Mesothelial cell of epicardium (in vitro differentiated cells): Measurements from ENCODE around the gene SMURF2. TPM values are rescaled to one million over a fixed set of nuclear protein-coding genes. Genes with fewer than 3 reads are reported as not detected.

Experiments used
- DNase-seq, 2 experiments: peaks; one replicate each; pipeline ENCODE4 v3.0.0; 2021; ENCODE audit warnings: low spot score in 2 of 2; ENCODE audit not compliant: unreplicated experiment in 2 of 2
- H3K27ac Mint-ChIP-seq: 2 replicates; pipeline ENCODE4 v1.8.0; 2021; ENCODE audit warnings: mixed read lengths
- H3K27me3 Mint-ChIP-seq: 2 replicates; pipeline ENCODE4 v1.8.0; 2021; ENCODE audit warnings: low read depth, mixed read lengths
- H3K36me3 Mint-ChIP-seq: 2 replicates; pipeline ENCODE4 v1.8.0; 2021; ENCODE audit warnings: mixed read lengths
- H3K4me1 Mint-ChIP-seq: 2 replicates; pipeline ENCODE4 v1.8.0; 2021; ENCODE audit warnings: mixed read lengths
- H3K4me3 Mint-ChIP-seq: 2 replicates; pipeline ENCODE4 v1.8.0; 2021; ENCODE audit warnings: mild to moderate bottlenecking, moderate library complexity, mixed read lengths
- H3K9me3 Mint-ChIP-seq: 2 replicates; pipeline ENCODE4 v1.8.0; 2021; ENCODE audit warnings: mixed read lengths
- total RNA-seq: library from RNA; stranded (reverse); gene quantifications from 3 replicates; pipeline ENCODE4 v1.2.1, GENCODE V29; 2021
- TF ChIP-seq, protein P1 (sequence below): fragments of 200-600 bp; sonication (generic); IDR thresholded peaks from one replicate; pipeline ENCODE4 v1.5.0; 2021; ENCODE audit warnings: antibody characterized with exemption; ENCODE audit not compliant: unreplicated experiment

The SMURF2 gene
- total RNA-seq, 1 donor from 2014 or later: 41.2 TPM

DNA sequence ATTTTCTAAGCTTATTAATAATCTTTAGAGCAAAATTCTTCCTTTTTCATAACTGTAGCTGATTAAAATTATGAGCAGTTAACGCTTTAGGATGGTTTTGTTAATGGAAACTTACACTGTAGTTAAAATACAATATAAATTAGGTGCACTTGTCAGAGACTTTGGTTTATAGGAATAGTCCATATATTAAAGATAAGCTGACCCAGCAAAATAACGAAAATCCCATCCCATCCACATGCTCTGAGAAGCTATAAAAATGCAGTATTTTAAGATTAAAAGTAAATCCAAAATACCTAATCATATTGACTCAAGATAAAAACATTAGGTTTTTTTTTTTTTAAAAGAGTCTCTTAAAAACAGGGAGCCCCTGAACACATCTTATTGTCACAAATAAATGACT, 117.4 kb downstream of the SMURF2 start:
- H3K4me1 Mint-ChIP-seq: no peaks in the 10 kb centered on the region
- H3K27ac Mint-ChIP-seq: no peak overlapping the region
- no peaks in the 10 kb centered on the region for H3K9me3 Mint-ChIP-seq
- H3K27me3 Mint-ChIP-seq: no peaks in the 10 kb centered on the region
- no peak for DNase-seq
- no peak overlapping the region for H3K4me3 Mint-ChIP-seq
- TF ChIP-seq, protein P1, sequence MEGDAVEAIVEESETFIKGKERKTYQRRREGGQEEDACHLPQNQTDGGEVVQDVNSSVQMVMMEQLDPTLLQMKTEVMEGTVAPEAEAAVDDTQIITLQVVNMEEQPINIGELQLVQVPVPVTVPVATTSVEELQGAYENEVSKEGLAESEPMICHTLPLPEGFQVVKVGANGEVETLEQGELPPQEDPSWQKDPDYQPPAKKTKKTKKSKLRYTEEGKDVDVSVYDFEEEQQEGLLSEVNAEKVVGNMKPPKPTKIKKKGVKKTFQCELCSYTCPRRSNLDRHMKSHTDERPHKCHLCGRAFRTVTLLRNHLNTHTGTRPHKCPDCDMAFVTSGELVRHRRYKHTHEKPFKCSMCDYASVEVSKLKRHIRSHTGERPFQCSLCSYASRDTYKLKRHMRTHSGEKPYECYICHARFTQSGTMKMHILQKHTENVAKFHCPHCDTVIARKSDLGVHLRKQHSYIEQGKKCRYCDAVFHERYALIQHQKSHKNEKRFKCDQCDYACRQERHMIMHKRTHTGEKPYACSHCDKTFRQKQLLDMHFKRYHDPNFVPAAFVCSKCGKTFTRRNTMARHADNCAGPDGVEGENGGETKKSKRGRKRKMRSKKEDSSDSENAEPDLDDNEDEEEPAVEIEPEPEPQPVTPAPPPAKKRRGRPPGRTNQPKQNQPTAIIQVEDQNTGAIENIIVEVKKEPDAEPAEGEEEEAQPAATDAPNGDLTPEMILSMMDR: no peak
- H3K36me3 Mint-ChIP-seq: peaks cover 26% of the 10 kb centered on the region

DNA sequence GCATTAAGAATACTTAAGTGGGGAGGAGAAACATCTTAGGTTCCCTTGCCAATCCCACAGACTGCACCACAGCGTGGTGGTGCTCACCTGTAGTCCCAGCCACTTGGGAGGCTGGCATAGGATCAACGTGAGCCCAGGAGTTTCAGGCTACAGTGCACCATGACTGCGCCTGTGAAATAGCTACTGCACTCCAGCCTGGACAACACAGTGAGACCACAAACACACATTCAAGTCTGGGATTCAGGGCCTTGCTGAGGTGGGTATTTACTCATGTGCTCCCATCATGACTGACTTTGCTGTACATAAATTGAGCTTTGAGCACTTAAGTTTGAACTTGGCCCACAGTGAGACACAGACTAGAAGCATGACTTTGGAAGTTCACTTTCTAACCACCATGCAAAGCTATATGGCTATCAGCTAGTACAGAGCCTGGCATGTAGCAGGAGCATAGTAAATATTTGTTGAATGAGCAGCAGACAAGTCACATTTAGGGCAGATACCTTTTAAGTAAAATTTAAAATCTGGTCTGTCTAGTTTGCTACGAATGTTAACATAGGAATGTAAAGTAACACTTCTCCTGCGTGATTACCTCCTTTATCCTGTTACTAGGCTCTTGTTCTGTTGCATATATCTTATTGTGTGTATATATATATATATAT, 121.9 kb downstream of the SMURF2 start:
- no peak overlapping the region for H3K4me3 Mint-ChIP-seq
- no peak overlapping the region for H3K27ac Mint-ChIP-seq
- no peaks in the 10 kb centered on the region for H3K27me3 Mint-ChIP-seq
- no peaks in the 10 kb centered on the region for H3K9me3 Mint-ChIP-seq
- TF ChIP-seq, protein P1: no peak
- peaks cover 22% of the 10 kb centered on the region for H3K36me3 Mint-ChIP-seq
- no peak for DNase-seq
- H3K4me1 Mint-ChIP-seq: no peaks in the 10 kb centered on the region

DNA sequence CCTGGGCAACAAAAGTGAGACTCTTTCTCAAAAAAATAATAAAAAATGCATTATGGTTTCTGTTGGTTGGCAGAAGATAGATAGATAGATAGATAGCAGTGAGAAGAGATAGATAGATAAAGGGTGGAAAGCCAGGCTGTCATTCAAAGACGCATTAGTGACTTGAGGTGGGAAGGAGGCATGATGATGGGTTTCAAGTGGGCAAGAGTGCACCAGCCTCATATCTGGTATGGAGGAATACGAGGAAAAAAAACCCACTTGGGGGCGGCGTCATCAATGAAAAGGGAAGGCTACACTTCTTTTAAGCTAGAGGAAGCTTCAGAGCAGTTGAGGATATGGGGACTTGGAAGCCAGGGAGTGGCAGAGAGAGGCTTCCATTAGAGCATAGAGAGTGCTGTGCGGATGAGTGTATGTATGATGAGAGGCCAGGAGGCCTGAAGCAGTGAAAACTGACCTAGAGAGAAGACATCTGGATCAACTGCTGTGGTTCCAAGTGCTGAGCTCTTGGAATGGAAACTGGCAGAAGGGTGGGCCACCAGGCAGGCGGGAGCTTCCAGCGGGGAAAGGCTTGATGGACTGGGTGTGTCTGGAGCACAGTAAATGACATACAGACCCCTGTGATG, 123.5 kb downstream of the SMURF2 start:
- TF ChIP-seq, protein P1: no peak
- no peak for DNase-seq
- no peaks in the 10 kb centered on the region for H3K4me1 Mint-ChIP-seq
- no peak overlapping the region for H3K4me3 Mint-ChIP-seq
- peaks cover 26% of the 10 kb centered on the region for H3K36me3 Mint-ChIP-seq
- peak overlapping the region; percentile 44 for H3K27ac Mint-ChIP-seq
- H3K27me3 Mint-ChIP-seq: no peaks in the 10 kb centered on the region
- H3K9me3 Mint-ChIP-seq: no peaks in the 10 kb centered on the region

DNA sequence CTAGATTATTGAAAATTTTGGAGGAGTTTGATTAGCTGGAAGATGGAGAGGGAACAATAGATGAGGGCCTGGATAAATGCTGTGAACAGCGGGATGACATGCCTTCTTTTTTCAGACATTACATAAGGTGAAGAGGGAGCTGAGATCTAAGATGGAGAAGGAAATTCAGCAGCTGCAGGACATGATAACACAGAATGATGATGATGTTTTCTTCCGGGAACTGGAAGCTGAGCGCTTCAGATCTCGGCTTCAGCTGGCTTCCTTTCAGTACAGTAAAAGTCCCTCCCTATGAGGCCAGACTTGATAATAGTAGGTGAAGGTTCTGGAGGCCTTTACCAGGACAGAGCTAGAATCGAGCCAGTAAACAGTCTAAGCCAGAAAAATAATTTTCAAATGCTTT, 124.6 kb downstream of the SMURF2 start:
- no peaks in the 10 kb centered on the region for H3K27me3 Mint-ChIP-seq
- no peaks in the 10 kb centered on the region for H3K4me1 Mint-ChIP-seq
- no peak for DNase-seq
- H3K9me3 Mint-ChIP-seq: no peaks in the 10 kb centered on the region
- TF ChIP-seq, protein P1: no peak
- H3K4me3 Mint-ChIP-seq: no peak overlapping the region
- H3K27ac Mint-ChIP-seq: no peak overlapping the region
- peaks cover 35% of the 10 kb centered on the region for H3K36me3 Mint-ChIP-seq

DNA sequence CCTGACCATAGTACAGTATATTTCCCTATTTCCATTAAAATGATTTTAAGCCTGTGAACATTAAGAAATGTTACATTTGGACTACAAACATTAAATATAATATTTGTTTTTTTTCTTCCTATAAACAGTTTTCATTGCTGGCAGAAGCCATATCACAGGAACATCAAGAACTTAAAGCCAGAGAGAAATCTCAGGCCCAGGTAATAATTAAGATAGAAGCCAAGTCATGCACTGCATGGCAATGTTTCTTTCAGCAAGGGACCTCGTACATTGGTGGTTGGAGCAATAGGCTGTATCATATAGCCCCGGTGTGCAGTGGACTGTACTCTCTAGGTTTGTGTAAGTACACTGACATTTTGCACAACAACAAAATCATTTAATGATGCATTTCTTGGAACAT, 125.2 kb downstream of the SMURF2 start:
- peaks cover 37% of the 10 kb centered on the region for H3K36me3 Mint-ChIP-seq
- H3K27ac Mint-ChIP-seq: no peak overlapping the region
- DNase-seq: no peak
- H3K27me3 Mint-ChIP-seq: no peaks in the 10 kb centered on the region
- TF ChIP-seq, protein P1: no peak
- H3K4me1 Mint-ChIP-seq: no peaks in the 10 kb centered on the region
- H3K9me3 Mint-ChIP-seq: no peaks in the 10 kb centered on the region
- no peak overlapping the region for H3K4me3 Mint-ChIP-seq
